ENCODE data around the gene GPD2. TPM values are rescaled to one million over a fixed set of nuclear protein-coding genes. Genes with fewer than 3 reads are reported as not detected.

The GPD2 gene
- polyA plus RNA-seq, 1 donor from 2014 or later, result 6.5 TPM

DNA sequence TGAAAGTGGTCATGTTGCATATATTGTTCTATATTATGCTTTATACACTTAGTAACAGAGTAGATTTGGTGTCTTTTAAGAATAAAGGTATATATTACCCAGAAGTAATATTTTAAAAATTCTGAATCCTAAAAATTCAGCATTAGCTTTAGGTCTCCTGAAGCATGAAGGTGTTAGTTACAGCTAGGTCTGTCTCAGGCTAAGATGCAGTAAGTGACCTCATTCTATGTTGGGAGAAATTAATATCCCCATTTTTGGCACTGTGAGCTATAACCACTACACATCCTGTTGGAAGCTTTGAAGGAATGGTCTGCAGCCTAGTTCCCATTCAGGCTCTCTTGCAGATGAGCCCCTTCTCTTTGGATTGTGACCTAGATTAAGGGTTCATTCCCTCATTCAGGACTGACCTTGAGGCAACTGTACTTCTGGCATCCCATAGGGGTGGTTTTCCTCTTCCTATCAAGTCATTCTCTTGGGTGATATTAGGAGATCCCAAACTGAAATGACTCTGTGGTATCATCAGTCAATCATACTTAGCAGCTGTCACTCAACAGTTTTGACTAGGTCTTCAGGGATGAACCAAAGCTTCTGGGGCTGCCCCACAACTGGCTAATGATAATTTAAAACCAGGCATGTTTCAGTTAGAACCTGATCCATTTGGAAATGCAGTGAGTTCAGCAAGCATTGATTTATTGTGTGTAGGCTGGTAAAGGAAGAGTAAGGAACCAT lies 117.7 kb downstream of the GPD2 start:
- no peak overlapping the region for H3K4me3 Mint-ChIP-seq
- H3K27ac Mint-ChIP-seq, result no peak overlapping the region
- peaks cover 29% of the 10 kb centered on the region for H3K36me3 Mint-ChIP-seq
- H3K27me3 Mint-ChIP-seq, result no peaks in the 10 kb centered on the region
- no peaks in the 10 kb centered on the region for H3K9me3 Mint-ChIP-seq
- H3K4me1 Mint-ChIP-seq, result peaks cover 0 to 2% (median 0%) of the 10 kb centered on the region in 3 donors

DNA sequence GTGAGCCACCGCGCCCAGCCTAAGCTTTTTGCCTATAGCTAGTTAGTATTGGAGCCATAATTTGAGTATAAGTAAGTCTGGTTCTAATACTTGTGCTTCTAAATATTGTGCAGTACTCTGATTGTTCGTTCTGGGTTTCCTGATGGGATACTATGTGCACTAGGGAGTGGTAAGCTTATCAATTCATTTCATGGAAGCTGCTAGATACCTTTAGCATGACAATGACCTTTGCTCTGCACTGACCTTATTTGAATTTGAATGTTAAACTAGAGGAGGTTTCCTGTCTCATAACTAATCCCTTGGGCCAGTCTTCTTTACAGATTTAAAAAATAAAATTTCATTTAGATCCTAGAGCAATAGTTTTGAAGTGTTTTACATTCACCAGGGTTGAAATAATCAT lies 125.1 kb downstream of the GPD2 start:
- Mint-ChIP-seq H3K27ac (no peak overlapping the region), H3K4me1 (peaks cover 0 to 2% (median 0%) of the 10 kb centered on the region in 3 donors), H3K36me3 (peaks cover 20% of the 10 kb centered on the region), H3K4me3 (no peak overlapping the region), H3K9me3 (no peaks in the 10 kb centered on the region), H3K27me3 (no peaks in the 10 kb centered on the region)

DNA sequence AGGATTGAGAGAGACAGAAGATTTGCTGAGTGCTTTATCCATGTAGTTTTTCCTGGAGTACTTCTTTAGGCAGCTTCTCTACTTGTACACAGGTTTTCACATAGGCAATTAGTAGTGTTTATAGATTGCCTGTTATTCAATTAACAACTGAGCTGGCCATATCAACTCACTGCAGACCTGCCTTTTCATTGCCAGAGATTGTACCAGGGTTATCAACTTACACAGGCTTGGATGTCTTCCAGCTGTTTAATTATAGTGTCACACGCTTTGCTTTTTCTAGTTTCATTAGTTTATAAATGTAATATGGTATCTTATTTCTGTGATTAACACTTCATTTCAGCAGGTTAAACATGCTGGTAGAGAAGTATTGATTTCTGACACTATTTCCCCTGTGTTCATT lies 125.9 kb downstream of the GPD2 start:
- Mint-ChIP-seq H3K27ac (no peak overlapping the region), H3K27me3 (no peaks in the 10 kb centered on the region), H3K36me3 (peaks cover 22% of the 10 kb centered on the region), H3K4me1 (peaks cover 0 to 4% (median 0%) of the 10 kb centered on the region in 3 donors), H3K9me3 (no peaks in the 10 kb centered on the region), H3K4me3 (no peak overlapping the region)

DNA sequence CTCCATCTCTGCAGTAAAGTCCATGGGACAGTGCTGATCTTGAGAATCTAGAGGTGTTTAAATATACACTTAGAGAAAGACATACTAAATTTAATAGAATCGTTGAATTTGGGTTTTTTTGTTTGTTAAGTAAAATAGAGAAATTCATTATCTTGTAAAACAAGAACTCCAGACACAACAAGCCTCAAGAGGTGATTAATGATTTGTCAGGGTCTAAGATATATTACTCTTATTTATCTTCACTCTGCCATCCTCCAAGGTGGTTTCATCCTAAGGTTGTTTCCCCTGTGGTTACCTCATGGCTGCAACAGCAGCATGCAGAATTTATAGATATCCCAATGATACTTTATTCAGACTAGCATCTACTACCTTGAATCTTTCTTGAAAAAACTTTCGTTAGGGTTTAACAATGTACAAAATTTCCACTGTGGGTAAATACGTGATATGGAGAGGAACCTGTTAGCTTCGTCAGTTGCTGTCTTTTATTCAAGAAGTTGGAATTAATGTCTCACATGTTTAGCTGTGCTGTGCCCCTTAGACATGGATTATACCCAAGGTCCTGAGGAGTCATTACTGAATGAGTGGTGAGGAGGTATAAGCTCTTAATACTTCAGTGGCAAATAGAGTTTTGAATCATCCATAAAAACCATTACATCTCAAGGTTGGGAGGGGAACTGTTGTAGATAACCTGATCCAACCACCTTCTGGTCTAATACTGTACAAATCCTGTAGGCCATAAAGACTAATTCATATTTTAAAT lies 128.0 kb downstream of the GPD2 start:
- peaks cover 0 to 4% (median 4%) of the 10 kb centered on the region in 3 donors for H3K4me1 Mint-ChIP-seq
- H3K27ac Mint-ChIP-seq, result no peak overlapping the region
- H3K9me3 Mint-ChIP-seq, result no peaks in the 10 kb centered on the region
- no peaks in the 10 kb centered on the region for H3K27me3 Mint-ChIP-seq
- peaks cover 9% of the 10 kb centered on the region for H3K36me3 Mint-ChIP-seq
- no peak overlapping the region for H3K4me3 Mint-ChIP-seq

GRCh38 chr2:156565066-156565710 lies 129.0 kb downstream of the GPD2 start:
- Mint-ChIP-seq H3K4me1 (peaks cover 0 to 4% (median 4%) of the 10 kb centered on the region in 3 donors), H3K27ac (no peak overlapping the region), H3K9me3 (no peaks in the 10 kb centered on the region), H3K4me3 (no peak overlapping the region), H3K36me3 (peaks cover 9% of the 10 kb centered on the region), H3K27me3 (no peaks in the 10 kb centered on the region)

- peaks cover 0 to 5% (median 0%) of the 10 kb centered on the region in 3 donors for H3K9me3 Mint-ChIP-seq
- H3K27me3 Mint-ChIP-seq, result no peaks in the 10 kb centered on the region
- peaks cover 18% of the 10 kb centered on the region for H3K36me3 Mint-ChIP-seq
- H3K27ac Mint-ChIP-seq, result no peak overlapping the region
- H3K4me3 Mint-ChIP-seq, result peak overlapping the region in 2 of 4 donors; percentile 26 to 82
- peaks cover 12 to 15% (median 13%) of the 10 kb centered on the region in 3 donors for H3K4me1 Mint-ChIP-seq
Observed at GRCh38 chr2:156573710-156574109, 137.5 kb downstream of the GPD2 start.

DNA sequence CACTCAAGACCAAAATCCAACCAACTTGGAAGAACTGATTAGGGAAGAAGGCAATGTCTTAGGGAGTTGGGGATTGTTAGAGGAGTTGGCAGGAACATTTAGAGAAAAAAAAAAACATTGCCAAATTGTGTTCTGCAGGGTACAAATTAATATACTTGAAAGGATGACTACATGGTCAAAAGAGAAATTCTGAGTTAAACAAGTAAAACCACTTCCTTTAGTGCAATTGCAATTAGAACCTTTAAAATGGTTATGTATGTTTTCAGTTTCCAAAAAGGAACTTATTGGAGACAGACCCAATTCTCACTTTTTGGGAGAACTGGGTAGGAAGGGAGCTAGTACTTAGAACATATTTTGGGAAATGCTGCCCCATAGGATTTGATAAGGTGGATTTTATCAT lies 137.9 kb downstream of the GPD2 start:
- Mint-ChIP-seq H3K27ac (no peak overlapping the region), H3K36me3 (peaks cover 20% of the 10 kb centered on the region)

DNA sequence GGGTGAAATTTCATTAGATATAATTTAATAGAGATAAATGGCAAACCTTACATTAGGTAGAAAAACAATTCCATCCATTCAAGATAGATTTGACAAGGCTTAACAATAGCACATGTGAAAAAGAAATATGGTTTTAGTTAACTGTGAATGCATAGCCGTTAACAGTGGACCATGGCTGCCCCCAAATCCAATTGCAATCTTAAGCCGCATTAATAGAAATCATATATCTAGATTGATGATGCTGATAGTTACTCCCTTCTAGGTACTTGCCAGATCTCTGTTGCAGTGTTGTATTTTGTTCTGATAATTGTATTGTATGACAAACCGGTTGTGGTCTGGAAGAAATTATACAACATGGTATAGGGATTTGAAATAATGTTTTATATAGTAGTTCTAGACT lies 139.8 kb downstream of the GPD2 start:
- H3K4me3 Mint-ChIP-seq, result no peak overlapping the region
- H3K36me3 Mint-ChIP-seq, result peaks cover 20% of the 10 kb centered on the region
- peaks cover 12 to 15% (median 15%) of the 10 kb centered on the region in 3 donors for H3K4me1 Mint-ChIP-seq
- peaks cover 0 to 5% (median 0%) of the 10 kb centered on the region in 3 donors for H3K9me3 Mint-ChIP-seq
- H3K27ac Mint-ChIP-seq, result no peak overlapping the region
- no peaks in the 10 kb centered on the region for H3K27me3 Mint-ChIP-seq

More for the DNA sequence above, 137.9 kb downstream of the GPD2 start:
- Mint-ChIP-seq H3K9me3 (peaks cover 0 to 5% (median 0%) of the 10 kb centered on the region in 3 donors), H3K4me1 (peaks cover 12 to 15% (median 13%) of the 10 kb centered on the region in 3 donors), H3K4me3 (peak overlapping the region in 2 of 4 donors; percentile 26 to 82), H3K27me3 (no peaks in the 10 kb centered on the region)

DNA sequence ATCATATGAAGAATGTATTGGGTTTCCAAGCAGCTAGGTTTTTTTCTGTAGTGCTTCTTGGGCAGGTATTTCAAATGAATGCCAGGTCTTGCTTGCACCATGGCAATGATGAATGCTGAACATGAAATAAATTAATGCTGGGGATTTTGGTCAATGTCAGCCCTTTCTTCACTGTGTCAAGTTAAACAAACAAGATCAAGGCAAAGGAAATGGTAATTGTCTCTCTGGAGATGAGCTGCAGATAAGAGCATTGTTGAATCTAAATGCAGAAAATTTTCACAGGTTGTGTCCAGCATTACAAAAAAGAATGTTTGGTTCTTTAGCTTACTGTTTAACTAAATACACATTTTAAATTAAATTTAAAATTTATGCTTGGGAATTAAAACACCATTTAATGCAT lies 144.3 kb downstream of the GPD2 start:
- no peaks in the 10 kb centered on the region for H3K27me3 Mint-ChIP-seq
- H3K36me3 Mint-ChIP-seq, result peaks cover 4% of the 10 kb centered on the region
- H3K9me3 Mint-ChIP-seq, result no peaks in the 10 kb centered on the region
- no peak overlapping the region for H3K27ac Mint-ChIP-seq
- peaks cover 0 to 2% (median 0%) of the 10 kb centered on the region in 3 donors for H3K4me1 Mint-ChIP-seq
- no peak overlapping the region for H3K4me3 Mint-ChIP-seq

DNA sequence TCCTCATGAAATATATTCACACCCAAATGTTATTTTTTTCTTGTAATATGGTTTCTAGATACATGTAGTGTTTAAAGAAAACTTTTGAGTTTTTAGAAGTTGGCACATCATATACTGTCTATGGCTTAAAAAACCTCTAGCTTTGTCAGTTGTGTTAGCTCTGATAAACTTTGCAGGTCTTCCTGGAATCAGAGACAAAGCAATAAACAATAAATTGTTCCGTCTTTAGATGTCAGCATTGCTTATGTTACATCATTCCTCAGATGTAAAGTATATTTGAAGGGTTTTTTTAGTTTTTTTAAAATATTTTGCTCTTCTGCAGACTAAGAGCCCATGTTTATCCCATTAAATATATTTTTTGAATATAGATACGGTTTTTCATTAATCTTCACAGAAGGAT lies 145.1 kb downstream of the GPD2 start:
- Mint-ChIP-seq H3K4me1 (peaks cover 0 to 2% (median 0%) of the 10 kb centered on the region in 3 donors), H3K36me3 (peaks cover 2% of the 10 kb centered on the region), H3K4me3 (no peak overlapping the region), H3K27ac (no peak overlapping the region), H3K9me3 (no peaks in the 10 kb centered on the region), H3K27me3 (no peaks in the 10 kb centered on the region)

- H3K4me1 Mint-ChIP-seq, result peaks cover 0 to 3% (median 0%) of the 10 kb centered on the region in 3 donors
- no peaks in the 10 kb centered on the region for H3K9me3 Mint-ChIP-seq
- no peaks in the 10 kb centered on the region for H3K27me3 Mint-ChIP-seq
- H3K4me3 Mint-ChIP-seq, result no peak overlapping the region
- H3K27ac Mint-ChIP-seq, result no peak overlapping the region
- H3K36me3 Mint-ChIP-seq, result no peaks in the 10 kb centered on the region
Observed at GRCh38 chr2:156585457-156585856, 149.3 kb downstream of the GPD2 start.

- no peak overlapping the region for H3K27ac Mint-ChIP-seq
- H3K9me3 Mint-ChIP-seq, result no peaks in the 10 kb centered on the region
- H3K27me3 Mint-ChIP-seq, result no peaks in the 10 kb centered on the region
- H3K36me3 Mint-ChIP-seq, result no peaks in the 10 kb centered on the region
- H3K4me1 Mint-ChIP-seq, result peaks cover 0 to 2% (median 0%) of the 10 kb centered on the region in 3 donors
- no peak overlapping the region for H3K4me3 Mint-ChIP-seq
Observed at GRCh38 chr2:156586621-156587020, 150.4 kb downstream of the GPD2 start.

- Mint-ChIP-seq H3K4me3 (no peak overlapping the region), H3K9me3 (no peaks in the 10 kb centered on the region), H3K27me3 (no peaks in the 10 kb centered on the region), H3K36me3 (no peaks in the 10 kb centered on the region), H3K27ac (no peak overlapping the region), H3K4me1 (peaks cover 0 to 2% (median 0%) of the 10 kb centered on the region in 3 donors)
Observed at GRCh38 chr2:156589381-156590079, 153.4 kb downstream of the GPD2 start.

- no peaks in the 10 kb centered on the region for H3K9me3 Mint-ChIP-seq
- no peaks in the 10 kb centered on the region for H3K27me3 Mint-ChIP-seq
- no peak overlapping the region for H3K27ac Mint-ChIP-seq
Observed at GRCh38 chr2:156590085-156590739, 154.0 kb downstream of the GPD2 start.

More at GRCh38 chr2:156590085-156590739, 154.0 kb downstream of the GPD2 start:
- peaks cover 0 to 2% (median 0%) of the 10 kb centered on the region in 3 donors for H3K4me1 Mint-ChIP-seq
- H3K4me3 Mint-ChIP-seq, result no peak overlapping the region
- no peaks in the 10 kb centered on the region for H3K36me3 Mint-ChIP-seq

Measured in IgD-negative memory B cell (primary cell).